ENCODE data around the gene DEFB108B. TPM values are rescaled to one million over a fixed set of nuclear protein-coding genes. Genes with fewer than 3 reads are reported as not detected.
"Not testable (repeated sequence)": the region's sequence is repeated elsewhere in the genome, so short reads cannot be mapped to it uniquely, and the experiment has no call there.

DEFB108B gene, protein sequence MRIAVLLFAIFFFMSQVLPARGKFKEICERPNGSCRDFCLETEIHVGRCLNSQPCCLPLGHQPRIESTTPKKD
- not detected for total RNA-seq

- H3K4me3 ChIP-seq; H3K9me3 ChIP-seq; H3K27ac ChIP-seq; DNase-seq; H3K27me3 ChIP-seq; H3K36me3 ChIP-seq; intact Hi-C loops (cut with DNase I; ENCODE audit: low total_unique reads); H3K4me1 ChIP-seq: not testable (repeated sequence)
Observed at GRCh38 chr11:71832811-71833210, at the start of gene DEFB108B. TSS of gene DEFB108B (plus strand) at chr11:71833200. CDS start at chr11:71833200, 0 bp downstream.

DNA sequence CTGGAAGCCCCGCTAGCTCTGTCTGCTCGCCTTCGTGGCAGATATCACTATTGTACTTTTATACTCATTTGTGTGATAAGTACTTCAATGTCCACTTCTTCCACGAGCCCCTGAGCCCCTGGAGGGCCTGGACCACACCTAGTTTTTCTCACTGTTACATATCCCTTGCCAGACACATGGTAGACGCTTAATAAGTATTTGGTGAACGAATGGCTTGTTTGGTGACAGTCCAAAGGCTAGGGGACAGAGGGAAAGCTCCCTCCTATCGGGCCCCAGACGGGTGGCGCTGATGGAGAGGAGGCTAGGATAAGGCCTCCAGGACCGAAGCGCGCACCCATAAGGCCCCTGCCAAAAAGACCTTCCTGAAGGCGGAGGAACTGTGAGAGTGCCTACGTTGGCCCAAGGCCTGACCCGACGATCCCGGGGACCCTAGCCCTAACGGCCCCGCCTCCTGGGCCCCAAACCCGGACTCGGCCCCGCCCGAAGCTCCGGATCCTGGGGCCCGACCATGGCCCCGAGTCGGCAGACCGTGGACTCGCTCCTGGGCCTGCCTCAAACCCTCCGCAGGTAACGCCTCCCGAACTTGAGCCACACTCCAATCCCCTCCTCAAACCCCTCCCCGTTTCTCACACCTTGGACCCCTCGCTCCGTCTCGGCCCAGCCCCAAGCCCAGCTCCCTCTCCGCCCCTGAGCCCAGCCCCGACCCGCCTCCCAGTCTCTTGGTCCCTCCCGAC, 46.7 kb upstream of the DEFB108B start:
- H3K4me1 ChIP-seq; H3K9me3 ChIP-seq; H3K27me3 ChIP-seq; intact Hi-C loops (cut with DNase I; ENCODE audit: low total_unique reads); H3K36me3 ChIP-seq; DNase-seq: not testable (repeated sequence)
- peak overlapping the region; percentile 73 to 85 for H3K4me3 ChIP-seq
- peak; percentile 80 for TF ChIP-seq POLR2A (IDR thresholded peaks at IDR 0.05)
- H3K27ac ChIP-seq: peak overlapping the region; percentile 85 to 97

DNA sequence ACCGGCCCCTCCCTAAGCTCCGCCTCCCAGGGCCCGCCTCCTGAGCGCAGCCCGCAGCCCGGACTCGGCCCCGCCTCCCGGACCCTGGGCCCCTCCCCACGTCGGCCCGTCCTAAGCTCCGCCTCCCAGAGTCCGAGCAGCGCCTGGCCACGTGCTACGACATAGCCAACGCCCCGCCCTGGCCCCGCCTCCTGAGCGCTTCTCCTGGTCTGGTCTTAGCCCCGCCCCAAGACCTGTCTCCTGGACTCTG, 46.2 kb upstream of the DEFB108B start:
- H3K4me1 ChIP-seq; H3K27me3 ChIP-seq; intact Hi-C loops (cut with DNase I; ENCODE audit: low total_unique reads); H3K36me3 ChIP-seq; H3K9me3 ChIP-seq: not testable (repeated sequence)
- peak overlapping the region; percentile 74 to 97 for H3K27ac ChIP-seq
- peak; percentile 100 for DNase-seq
- peak overlapping the region; percentile 73 to 85 for H3K4me3 ChIP-seq

DNA sequence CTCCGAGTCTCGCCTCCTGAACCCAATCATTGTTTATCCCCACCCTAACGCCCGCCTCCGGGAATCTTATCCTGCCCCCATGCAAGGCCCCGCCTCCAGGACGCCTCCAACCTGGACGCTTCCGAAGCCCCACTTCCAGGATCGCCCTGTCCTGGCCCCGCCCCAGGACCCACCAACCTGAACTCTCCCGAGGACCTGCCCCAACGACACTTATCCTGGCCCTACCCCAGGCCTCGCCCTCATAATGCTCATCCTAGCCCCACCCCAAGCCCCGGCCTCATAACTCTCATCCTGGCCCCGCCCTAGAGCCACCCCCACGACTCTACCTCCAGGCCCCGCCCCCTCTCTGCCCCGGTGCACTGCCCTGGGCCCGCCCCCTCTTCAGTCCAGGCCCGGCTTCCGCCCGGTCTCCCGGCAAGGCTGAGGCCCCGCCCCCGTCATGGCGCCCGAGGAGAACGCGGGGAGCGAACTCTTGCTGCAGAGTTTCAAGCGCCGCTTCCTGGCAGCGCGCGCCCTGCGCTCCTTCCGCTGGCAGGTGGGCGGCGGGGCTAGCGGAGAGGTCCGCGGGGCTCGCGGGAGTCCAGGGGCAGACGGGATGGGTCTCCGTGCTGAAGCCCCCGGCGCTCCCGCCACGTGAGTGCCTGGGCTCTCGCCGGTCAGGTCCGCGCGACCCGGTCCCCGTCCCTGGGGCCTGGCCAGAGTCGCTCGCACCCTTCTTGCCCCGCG, 45.7 kb upstream of the DEFB108B start:
- TF ChIP-seq CTCF (IDR thresholded peaks at IDR 0.05): no peak
- peak in 1 of 2 donors; percentile 38 for TF ChIP-seq POLR2A (IDR thresholded peaks at IDR 0.05)
- no peaks in the 10 kb centered on the region for H3K27me3 ChIP-seq
- H3K36me3 ChIP-seq: no peaks in the 10 kb centered on the region
- no peaks in the 10 kb centered on the region for H3K4me1 ChIP-seq
- H3K4me3 ChIP-seq: peak overlapping the region; percentile 46 to 50
- no peaks in the 10 kb centered on the region for H3K9me3 ChIP-seq
- H3K27ac ChIP-seq: peak overlapping the region; percentile 74 to 97
- peak in 1 of 2 donors; percentile 95 for DNase-seq
- intact Hi-C loops (cut with DNase I; ENCODE audit: low total_unique reads): no loop called here

DNA sequence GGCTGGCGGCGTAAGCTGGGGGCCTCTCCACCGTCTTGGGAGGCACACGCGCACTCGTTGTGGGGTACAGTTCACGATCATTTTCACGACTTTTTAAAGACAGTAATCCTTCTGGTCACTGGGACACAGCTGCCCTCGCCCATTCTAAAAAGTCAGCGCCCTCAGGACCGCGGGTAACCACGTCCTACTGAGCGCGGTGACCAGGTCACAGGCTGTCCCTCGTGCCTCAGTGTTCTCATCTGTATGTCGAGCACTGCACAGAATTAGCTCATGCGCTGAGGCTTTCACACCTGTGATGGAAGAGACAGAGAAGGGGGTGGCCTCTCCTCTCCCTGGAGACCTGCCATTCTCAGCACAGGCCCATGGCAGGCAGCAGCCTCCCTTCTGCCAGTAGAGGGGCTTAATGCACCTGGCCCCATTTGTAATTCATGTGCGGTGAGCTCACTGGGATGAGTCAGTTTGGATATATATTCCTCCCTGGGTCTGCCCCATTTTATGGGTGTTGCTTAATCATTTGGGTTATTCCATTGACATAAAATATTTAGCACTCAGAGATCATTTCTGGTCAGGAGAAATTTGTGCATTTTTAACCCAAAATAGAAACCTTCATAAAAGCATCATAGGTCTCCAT, 45.1 kb upstream of the DEFB108B start:
- H3K27ac ChIP-seq: peak overlapping the region; percentile 74 to 97
- DNase-seq: peak; percentile 25 to 47
- peak overlapping the region; percentile 46 to 50 for H3K4me3 ChIP-seq
- intact Hi-C loops (cut with DNase I; ENCODE audit: low total_unique reads); H3K36me3 ChIP-seq; H3K9me3 ChIP-seq; H3K27me3 ChIP-seq; H3K4me1 ChIP-seq: not testable (repeated sequence)

DNA sequence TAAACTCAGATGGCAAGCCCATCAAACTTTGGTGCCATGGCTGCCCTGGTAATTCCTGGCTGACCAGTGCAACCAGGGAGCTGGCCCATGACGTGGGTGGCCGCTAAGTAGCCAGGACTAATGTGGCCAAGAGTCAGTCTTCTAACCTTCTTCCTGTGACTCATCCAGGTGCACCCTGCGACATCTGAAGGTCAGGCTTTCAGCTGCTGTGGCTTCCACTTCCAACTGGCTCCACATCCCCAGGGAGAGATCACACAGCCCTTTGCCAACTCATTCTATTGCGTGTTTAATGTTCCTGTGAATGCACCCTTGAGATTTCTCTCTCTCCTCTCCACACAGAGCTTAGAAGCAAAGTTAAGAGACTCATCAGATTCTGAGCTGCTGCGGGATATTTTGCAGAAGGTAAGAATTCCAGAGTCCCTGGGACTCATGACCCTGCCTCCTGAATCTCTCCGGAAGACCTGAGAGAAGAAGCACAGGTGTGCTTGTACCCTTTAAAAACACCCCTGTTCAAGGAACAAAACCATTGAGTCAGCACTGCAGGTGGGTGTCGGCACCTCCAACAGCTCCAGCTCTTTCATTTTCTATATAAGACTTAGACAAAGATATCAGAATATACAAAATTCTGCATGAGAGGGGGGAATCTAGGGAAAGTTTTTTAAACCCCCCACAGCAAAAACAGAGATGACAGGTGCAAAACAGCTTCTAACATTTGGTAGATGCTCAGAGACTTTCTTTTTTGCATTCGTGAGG, 43.4 kb upstream of the DEFB108B start:
- H3K4me1 ChIP-seq; H3K36me3 ChIP-seq; H3K4me3 ChIP-seq; DNase-seq; H3K27me3 ChIP-seq; H3K27ac ChIP-seq; intact Hi-C loops (cut with DNase I; ENCODE audit: low total_unique reads); H3K9me3 ChIP-seq: not testable (repeated sequence)

DNA sequence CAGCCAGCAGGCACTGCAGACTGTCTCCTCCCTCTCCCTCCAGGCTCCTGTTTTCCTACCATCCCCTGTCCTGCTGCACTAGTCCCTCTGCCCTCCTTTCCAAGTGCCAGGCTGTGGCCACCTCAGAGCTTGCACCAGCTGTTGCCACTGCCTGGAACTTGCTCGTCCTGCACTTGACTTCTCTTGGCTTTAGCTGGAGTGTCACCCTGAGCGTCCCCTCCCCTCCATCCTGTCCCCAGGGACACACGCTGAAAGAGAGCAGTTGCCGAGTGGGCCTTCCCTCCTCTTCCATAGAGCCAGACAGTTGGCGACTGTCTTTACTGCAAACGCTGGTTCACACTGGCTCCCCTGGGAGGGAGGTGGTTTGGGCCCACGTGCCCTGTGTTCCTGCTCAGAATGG, 41.9 kb upstream of the DEFB108B start:
- H3K4me3 ChIP-seq; H3K36me3 ChIP-seq; H3K27me3 ChIP-seq; H3K9me3 ChIP-seq; DNase-seq; H3K27ac ChIP-seq; intact Hi-C loops (cut with DNase I; ENCODE audit: low total_unique reads); H3K4me1 ChIP-seq: not testable (repeated sequence)

Data from uterus (tissue), 4 donors.